ENCODE measurements around the gene AIRE. TPM values are rescaled to one million over a fixed set of nuclear protein-coding genes. Genes with fewer than 3 reads are reported as not detected.

AIRE gene
- total and polyA plus RNA-seq, 2 of the 13 experiments (the other 11 are each of a cell fraction or from before 2014, with no cell fraction given), result not detected

DNA sequence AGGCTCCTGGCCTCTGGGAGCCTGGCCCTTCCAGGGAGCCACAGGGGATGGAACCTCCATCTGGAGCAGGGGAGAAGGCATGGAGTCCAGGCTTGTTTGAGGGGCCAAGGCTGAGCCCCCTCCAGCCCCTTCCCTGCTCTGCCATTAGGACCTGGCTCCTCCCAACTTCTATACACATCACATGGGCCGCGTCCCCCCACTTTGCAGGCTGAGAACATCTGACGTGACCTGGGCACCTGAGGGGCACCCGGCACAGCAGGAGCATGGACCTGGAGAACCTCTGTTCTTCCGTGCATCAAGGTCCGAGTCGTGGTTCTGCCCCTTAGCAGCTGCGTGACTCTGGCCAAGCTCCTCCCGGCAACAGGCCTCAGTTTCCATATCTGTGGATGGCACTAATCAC is 3.9 kb upstream of the AIRE start:
- no peak overlapping the region for H3K4me3 ChIP-seq (replicated peaks in 1 of 3; ENCODE audit: insufficient read depth in 1 of 3, low read depth in 2 of 3, low read length in 3 of 3)
- ATAC-seq, result 0 out of 3 replicates have a peak, but pooled peaks have one; percentile 20
- H3K9me3 ChIP-seq (ENCODE audit: low read length), result no peaks in the 10 kb centered on the region
- in situ Hi-C loops (cut with HindIII; ENCODE audit: extremely low pct_ligation_motif_present, low pct_unique_long_range_greater_than_20kb), result no loop called here
- no TSS peak for BruUV-seq (replicated peaks)
- no peaks in the 10 kb centered on the region for H3K4me1 ChIP-seq (ENCODE audit: insufficient read depth, low read length)
- H3K27ac ChIP-seq (ENCODE audit: extremely low read length, insufficient read depth, low read length), result no peak overlapping the region
- CTCF ChIA-PET (ENCODE audit: low intra/inter-chr PET ratio, low total read pairs), result no interaction called here
- FAIRE-seq, result no peak
- no peaks in the 10 kb centered on the region for H4K20me1 ChIP-seq (ENCODE audit: insufficient read depth, low read length)
- no peaks in the 10 kb centered on the region for H3K36me3 ChIP-seq (replicated peaks in 1 of 2; ENCODE audit: control insufficient read depth in 1 of 2, insufficient read depth in 2 of 2, low read length in 2 of 2)
- intact Hi-C loops (cut with micrococcal nuclease; ENCODE audit: unreplicated experiment), result no loop called here
- no peak overlapping the region for H3K9ac ChIP-seq (ENCODE audit: insufficient read depth, low read depth, low read length)
- no peak for DNase-seq (ENCODE audit: low spot score)
- TF ChIP-seq ZNF740 (CRISPR knock-in tag; IDR thresholded peaks at IDR 0.05) (no peak), HDAC6 (IDR thresholded peaks at IDR 0.05; ENCODE audit: low read depth, low read length) (no peak), NR2F1 (CRISPR knock-in tag; IDR thresholded peaks at IDR 0.05) (no peak), ZFP36L2 (CRISPR knock-in tag; IDR thresholded peaks at IDR 0.05) (no peak), ZNF552 (CRISPR knock-in tag; IDR thresholded peaks at IDR 0.05; ENCODE audit: borderline replicate concordance) (no peak), ARHGAP35 (CRISPR knock-in tag; IDR thresholded peaks at IDR 0.05; ENCODE audit: borderline replicate concordance) (no peak), ZNF292 (CRISPR knock-in tag; IDR thresholded peaks at IDR 0.05; ENCODE audit: borderline replicate concordance, low read depth) (no peak), NFIB (CRISPR knock-in tag; IDR thresholded peaks at IDR 0.05; ENCODE audit: borderline replicate concordance) (no peak), RBAK (CRISPR knock-in tag; IDR thresholded peaks at IDR 0.05) (no peak), FOXJ3 (CRISPR knock-in tag; IDR thresholded peaks at IDR 0.05; ENCODE audit: borderline replicate concordance) (no peak), IKZF1 (IDR thresholded peaks at IDR 0.05) (no peak), TBX3 (IDR thresholded peaks at IDR 0.05; ENCODE audit: borderline replicate concordance) (no peak), CHD2 (IDR thresholded peaks at IDR 0.05; ENCODE audit: low read depth, low read length) (no peak), CAMTA2 (CRISPR knock-in tag; IDR thresholded peaks at IDR 0.05; ENCODE audit: borderline replicate concordance) (no peak), ZNF251 (CRISPR knock-in tag; IDR thresholded peaks at IDR 0.05) (no peak)
- TF ChIP-seq, protein P1, sequence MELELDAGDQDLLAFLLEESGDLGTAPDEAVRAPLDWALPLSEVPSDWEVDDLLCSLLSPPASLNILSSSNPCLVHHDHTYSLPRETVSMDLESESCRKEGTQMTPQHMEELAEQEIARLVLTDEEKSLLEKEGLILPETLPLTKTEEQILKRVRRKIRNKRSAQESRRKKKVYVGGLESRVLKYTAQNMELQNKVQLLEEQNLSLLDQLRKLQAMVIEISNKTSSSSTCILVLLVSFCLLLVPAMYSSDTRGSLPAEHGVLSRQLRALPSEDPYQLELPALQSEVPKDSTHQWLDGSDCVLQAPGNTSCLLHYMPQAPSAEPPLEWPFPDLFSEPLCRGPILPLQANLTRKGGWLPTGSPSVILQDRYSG (CRISPR knock-in tag; IDR thresholded peaks at IDR 0.05), result no peak
- TF ChIP-seq, protein P2, sequence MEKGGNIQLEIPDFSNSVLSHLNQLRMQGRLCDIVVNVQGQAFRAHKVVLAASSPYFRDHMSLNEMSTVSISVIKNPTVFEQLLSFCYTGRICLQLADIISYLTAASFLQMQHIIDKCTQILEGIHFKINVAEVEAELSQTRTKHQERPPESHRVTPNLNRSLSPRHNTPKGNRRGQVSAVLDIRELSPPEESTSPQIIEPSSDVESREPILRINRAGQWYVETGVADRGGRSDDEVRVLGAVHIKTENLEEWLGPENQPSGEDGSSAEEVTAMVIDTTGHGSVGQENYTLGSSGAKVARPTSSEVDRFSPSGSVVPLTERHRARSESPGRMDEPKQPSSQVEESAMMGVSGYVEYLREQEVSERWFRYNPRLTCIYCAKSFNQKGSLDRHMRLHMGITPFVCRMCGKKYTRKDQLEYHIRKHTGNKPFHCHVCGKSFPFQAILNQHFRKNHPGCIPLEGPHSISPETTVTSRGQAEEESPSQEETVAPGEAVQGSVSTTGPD (CRISPR knock-in tag; IDR thresholded peaks at IDR 0.05), result no peak
- H3K4me2 ChIP-seq (ENCODE audit: low read depth, low read length), result no peak overlapping the region
- 78% methylated on average over 6 of the region's 9 CpGs for WGBS (ENCODE audit: low lambda C conversion rate)
- POLR2A ChIA-PET, result no interaction called here
- H3K27me3 ChIP-seq (ENCODE audit: control insufficient read depth in 1 of 2, insufficient read depth in 2 of 2, low read length in 2 of 2), result peaks cover 4 to 33% of the 10 kb centered on the region in 2 experiments
- H2AFZ ChIP-seq (ENCODE audit: low read length), result no peak overlapping the region
- no peaks in the 10 kb centered on the region for H3K79me2 ChIP-seq (ENCODE audit: insufficient read depth, low read length)

Measured in HepG2 (cell line).